ENCODE measurements around the gene WDR75. TPM values are rescaled to one million over a fixed set of nuclear protein-coding genes. Genes with fewer than 3 reads are reported as not detected.
"Not testable (repeated sequence)": the region's sequence is repeated elsewhere in the genome, so short reads cannot be mapped to it uniquely, and the experiment has no call there.

The WDR75 gene
- 100 to 1,000 TPM; 107 to 114 TPM for total RNA-seq

DNA sequence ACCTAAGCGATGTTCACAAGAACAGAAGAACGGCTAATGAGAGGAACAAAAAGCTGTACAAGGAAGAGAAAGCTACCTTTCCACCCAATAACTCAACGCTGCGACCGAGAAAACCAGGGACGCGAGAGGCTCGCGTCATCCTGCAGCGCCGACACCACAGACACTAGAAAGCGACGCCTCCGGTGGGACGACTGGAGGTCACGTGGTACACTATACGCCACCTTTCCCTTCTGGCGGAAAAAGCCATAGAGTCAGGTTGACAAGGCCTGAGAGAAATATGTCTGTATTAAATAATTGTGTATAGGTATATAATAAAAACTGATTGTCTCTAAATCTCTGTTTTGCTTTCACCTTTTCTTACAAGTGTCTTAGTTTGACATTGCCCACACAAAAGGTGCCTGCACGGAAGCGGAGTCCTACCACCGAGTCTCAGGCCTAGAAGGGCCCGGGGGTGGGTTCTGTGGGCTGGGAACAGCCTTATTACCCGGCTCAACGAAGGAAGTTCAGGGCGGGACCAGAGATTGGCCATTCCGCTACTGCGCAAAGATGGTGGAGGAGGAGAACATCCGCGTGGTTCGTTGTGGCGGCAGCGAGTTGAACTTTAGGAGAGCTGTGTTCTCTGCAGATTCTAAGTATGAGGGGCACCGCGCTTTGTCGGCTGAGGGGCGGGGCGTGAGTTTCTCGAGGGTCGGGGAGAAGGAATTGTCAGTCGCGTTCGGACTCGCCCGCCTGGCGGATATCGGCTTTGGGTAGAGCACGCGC lies at the start of gene WDR75:
Gene WDR75, plus strand, starts transcription at position 528 of the 762 bp plus-strand sequence. Its CDS starts 19 bp downstream, at position 547.
- ChIA-PET POLR2A (interaction anchor here (0.6 kb wide), 1 partner anchor 1083 kb away, joined by 3 read pairs; no protein-coding TSS in a partner anchor), CTCF (no interaction called here)

GRCh38 chr2:189393440-189394111 lies 47.7 kb upstream of the WDR75 start:
- POLR2A ChIA-PET = no interaction called here
- CTCF ChIA-PET = no interaction called here

DNA sequence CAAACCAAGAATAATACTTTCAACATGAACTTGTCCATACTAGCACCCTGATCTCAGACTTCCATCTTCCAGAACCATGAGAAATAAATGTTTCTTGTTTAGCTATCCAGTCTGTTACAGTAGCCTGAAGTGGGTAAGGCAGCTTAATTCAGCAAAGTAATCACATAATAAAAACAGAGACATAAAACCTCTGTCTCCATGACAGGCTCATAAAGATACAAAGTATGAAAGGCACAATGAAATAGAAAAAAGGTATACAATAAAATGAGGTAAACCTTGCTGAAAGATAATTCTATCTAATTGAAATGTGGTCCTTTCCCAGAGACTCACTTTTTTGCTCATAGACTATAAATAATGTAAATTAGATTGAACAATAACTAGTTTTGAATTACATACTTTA lies 46.7 kb upstream of the WDR75 start:
- ChIA-PET POLR2A (no interaction called here), CTCF (no interaction called here)

- CTCF ChIA-PET = no interaction called here
Measured at GRCh38 chr2:189402932-189403331, 38.3 kb upstream of the WDR75 start.

DNA sequence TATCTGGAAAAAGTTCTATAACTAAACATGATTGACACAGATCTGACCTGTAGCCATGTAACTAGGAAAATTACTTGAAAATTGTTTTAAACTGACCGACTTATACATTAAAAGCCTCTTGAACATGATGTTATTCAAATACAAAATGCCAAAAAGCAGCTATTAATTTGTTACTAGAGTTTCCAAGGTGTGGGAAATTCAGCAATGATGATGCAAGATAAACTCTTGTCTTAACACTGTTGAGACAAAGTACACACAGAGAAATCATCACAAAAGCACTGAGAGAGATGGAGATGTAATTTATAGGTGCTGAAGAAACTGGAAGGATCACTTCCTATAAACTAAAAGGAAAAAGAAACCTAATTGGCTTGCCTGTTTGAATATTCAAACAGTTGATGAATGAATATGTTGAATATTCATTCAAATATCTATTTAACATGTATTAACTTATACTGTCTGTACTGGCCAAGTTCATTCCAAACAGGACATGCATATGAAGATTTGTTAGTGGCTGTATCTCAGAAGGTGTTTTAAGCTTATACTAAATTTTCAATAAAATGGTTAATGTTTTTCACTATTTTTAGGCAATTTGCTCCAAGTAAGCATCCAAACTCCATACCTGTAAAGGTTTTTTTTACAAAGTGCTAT lies 34.6 kb upstream of the WDR75 start:
- ChIA-PET POLR2A (no interaction called here), CTCF (interaction anchor here (1.0 to 1.4 kb wide), 2 partner anchors 263 to 283 kb away, joined by 3 read pairs; no protein-coding TSS in a partner anchor)

More at GRCh38 chr2:189402932-189403331, 38.3 kb upstream of the WDR75 start:
- POLR2A ChIA-PET = no interaction called here

GRCh38 chr2:189407281-189408209 lies 33.7 kb upstream of the WDR75 start:
- CTCF ChIA-PET = interaction anchor here (1.4 kb wide), 1 partner anchor 264 kb away, joined by 3 read pairs; no protein-coding TSS in a partner anchor

GRCh38 chr2:189408294-189408693 lies 33.0 kb upstream of the WDR75 start:
- CTCF ChIA-PET = no interaction called here
- POLR2A ChIA-PET = no interaction called here

More at GRCh38 chr2:189407281-189408209, 33.7 kb upstream of the WDR75 start:
- POLR2A ChIA-PET = no interaction called here

DNA sequence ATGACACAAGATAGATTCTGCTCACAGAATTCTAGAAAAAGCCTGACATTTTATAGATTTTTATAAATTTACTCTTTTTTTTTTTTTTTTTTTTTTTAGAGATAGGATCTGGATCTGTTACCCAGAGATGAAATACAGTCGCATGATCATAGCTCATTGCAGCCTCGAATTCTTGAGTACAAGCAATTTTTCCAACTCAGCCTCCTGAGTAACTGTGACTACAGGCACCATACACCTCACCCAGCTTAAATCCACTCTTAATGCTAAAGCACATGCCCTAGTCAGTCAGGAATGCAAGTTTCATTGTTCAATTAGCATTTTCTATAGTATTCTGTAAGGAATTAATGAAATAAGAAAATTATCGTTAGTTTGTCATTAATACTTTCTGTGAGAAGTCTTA lies 32.1 kb upstream of the WDR75 start:
- POLR2A ChIA-PET = no interaction called here
- CTCF ChIA-PET = no interaction called here

GRCh38 chr2:189409647-189410046 lies 31.6 kb upstream of the WDR75 start:
- ChIA-PET POLR2A (no interaction called here), CTCF (interaction anchor here (0.9 kb wide), 1 partner anchor 267 kb away, joined by 3 read pairs; no protein-coding TSS in a partner anchor)

DNA sequence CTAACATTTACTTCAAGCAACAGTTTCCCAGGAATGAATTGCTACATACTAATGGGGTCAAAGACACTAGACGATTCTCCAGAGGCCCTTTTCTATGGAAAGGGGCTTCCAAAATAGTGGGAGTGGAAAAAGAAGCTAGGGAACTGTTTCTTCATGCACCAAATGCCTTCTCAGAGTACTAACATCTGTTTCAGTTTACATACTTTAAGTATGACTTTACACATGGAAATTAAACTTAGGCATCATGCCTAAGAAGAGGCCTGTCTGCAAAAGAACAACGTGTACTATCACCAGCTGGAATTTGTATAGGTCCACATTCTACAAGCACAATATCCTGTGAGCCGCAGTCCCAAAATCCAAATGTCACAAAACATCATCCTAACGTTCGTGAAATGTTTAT lies 29.4 kb upstream of the WDR75 start:
- CTCF ChIA-PET = interaction anchor here (0.6 to 1.3 kb wide), 2 partner anchors 268 to 638 kb away, joined by 3 read pairs; no protein-coding TSS in a partner anchor
- POLR2A ChIA-PET = no interaction called here

DNA sequence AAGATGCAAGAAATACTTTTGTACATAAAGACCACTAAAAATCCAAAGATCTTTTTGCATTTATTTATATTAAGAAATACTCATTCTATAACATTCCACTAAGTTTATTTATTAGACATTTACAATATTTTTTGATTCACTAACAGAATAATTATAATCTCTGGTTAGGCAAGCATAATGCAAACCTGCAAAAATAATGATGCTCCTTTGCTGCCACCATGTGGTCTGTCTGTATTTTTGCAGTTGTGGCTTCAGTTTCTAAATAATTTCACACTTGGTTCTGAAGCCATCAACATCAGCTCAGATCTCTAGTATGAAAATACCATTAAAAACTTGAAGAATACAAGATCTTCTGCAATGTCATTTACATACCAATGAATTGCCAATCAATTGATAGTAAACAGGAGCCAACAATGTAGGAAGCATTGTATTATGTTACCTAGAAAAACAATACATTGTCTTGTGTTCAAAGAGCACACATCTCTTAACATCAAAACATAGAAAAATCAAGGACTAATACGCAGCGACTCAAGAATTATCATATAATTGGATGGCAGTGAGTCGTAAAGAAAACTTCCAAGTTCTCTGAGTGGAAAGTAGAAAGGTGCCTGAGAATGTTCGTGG lies 28.8 kb upstream of the WDR75 start:
- ChIA-PET POLR2A (no interaction called here), CTCF (interaction anchor here (0.6 to 1.3 kb wide), 3 partner anchors 269 to 638 kb away, joined by 3 read pairs; no protein-coding TSS in a partner anchor)

DNA sequence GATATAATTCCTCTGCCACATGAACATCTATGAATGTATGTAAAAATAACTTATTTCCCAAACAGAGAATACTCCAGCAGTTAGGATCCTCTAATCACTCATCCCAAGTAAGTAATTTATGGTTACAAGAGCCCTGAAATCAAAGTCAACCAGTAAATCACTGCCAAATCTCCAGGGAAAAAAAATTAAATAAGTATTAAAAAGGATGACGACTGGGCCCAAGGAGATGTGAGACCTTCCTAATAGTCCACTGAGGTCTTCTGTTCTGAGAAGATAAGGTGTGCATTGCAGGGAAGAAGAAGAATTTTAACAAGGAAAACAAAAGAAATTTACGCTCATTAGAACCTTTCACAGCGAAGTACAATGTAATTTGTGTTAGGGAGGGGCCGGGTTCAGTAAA lies 28.0 kb upstream of the WDR75 start:
- CTCF ChIA-PET = interaction anchor here (1.0 kb wide), 1 partner anchor 319 kb away, joined by 3 read pairs; no protein-coding TSS in a partner anchor

GRCh38 chr2:189421644-189422043 lies 19.6 kb upstream of the WDR75 start:
- CTCF ChIA-PET = interaction anchor here (0.7 kb wide), 1 partner anchor 16 kb away, joined by 3 read pairs; no protein-coding TSS in a partner anchor
- POLR2A ChIA-PET = no interaction called here

More for the DNA sequence above, 28.0 kb upstream of the WDR75 start:
- POLR2A ChIA-PET = no interaction called here

GRCh38 chr2:189424961-189425360 lies 16.3 kb upstream of the WDR75 start:
- ChIA-PET POLR2A (no interaction called here), CTCF (no interaction called here)

DNA sequence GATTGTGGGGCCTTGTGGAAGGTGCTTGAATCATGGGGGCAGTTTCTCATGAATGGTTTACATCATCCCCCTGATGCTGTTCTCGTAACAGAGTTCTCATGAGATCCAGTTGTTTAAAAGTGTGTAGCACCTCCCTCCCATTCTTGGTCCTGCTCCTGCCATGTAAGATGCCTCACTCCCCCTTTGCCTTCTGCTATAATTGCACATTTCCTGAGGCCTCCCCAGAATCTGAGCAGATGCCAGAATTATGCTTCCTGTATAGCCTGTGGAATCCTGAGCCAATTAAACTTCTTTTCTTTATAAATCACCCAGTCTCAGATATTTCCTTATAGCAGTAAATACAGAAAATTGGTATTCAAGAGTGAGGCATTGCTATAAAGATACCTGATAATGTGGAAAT lies 15.6 kb upstream of the WDR75 start:
- ChIA-PET CTCF (no interaction called here), POLR2A (no interaction called here)

- CTCF ChIA-PET = no interaction called here
- POLR2A ChIA-PET = no interaction called here
Measured at GRCh38 chr2:189426886-189427285, 14.4 kb upstream of the WDR75 start.

GRCh38 chr2:189427872-189428271 lies 13.4 kb upstream of the WDR75 start:
- ChIA-PET POLR2A (no interaction called here), CTCF (no interaction called here)

DNA sequence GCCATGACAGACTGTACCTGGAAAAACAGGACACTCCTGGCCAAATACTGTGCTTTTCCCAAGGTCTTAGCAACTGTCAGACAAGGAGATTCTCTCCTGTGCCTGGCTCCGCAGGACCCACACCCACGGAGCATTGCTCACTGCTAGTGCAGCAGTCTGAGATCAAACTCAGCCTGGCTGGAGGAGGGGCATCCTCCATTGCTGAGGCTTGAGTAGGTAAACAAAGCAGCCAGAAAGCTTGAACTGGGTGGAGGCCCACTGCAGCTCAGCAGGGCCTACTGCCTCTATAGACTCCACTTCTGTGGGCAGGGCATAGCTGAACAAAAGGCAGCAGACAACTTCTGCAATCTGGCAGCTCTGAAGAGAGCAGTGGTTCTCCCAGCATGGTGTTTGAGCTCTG lies 10.8 kb upstream of the WDR75 start:
- CTCF ChIA-PET, POLR2A ChIA-PET: not testable (repeated sequence)

- CTCF ChIA-PET, POLR2A ChIA-PET: not testable (repeated sequence)
Measured at GRCh38 chr2:189435803-189436202, 5.5 kb upstream of the WDR75 start.

All from activated CD8-positive, alpha-beta memory T cell treated with anti-CD3 and anti-CD28 coated beads for 36 hours (primary cell).